ENCODE data around the gene SMYD3. TPM values are rescaled to one million over a fixed set of nuclear protein-coding genes. Genes with fewer than 3 reads are reported as not detected.

SMYD3 gene
- total RNA-seq, 2 donors from 2014 or later, result 16.2 to 16.4 TPM

GRCh38 chr1:245869847-245870246 is 637.2 kb downstream of the SMYD3 start:
- H3K4me1 ChIP-seq, result no peaks in the 10 kb centered on the region
- intact Hi-C loops (cut with DNase I), result loop anchor here (10.0 kb wide), 1 partner anchor 125 kb away; no protein-coding TSS in a partner anchor
- H3K4me3 ChIP-seq, result no peak overlapping the region

GRCh38 chr1:245867738-245868137 is 639.3 kb downstream of the SMYD3 start:
- TF ChIP-seq CTCF (IDR thresholded peaks at IDR 0.05), result no peak
- H3K36me3 ChIP-seq, result no peaks in the 10 kb centered on the region

More at GRCh38 chr1:245869847-245870246, 637.2 kb downstream of the SMYD3 start:
- TF ChIP-seq CTCF (IDR thresholded peaks at IDR 0.05), result no peak
- DNase-seq, result no peak
- Histone ChIP-seq H3K9me3 (no peaks in the 10 kb centered on the region), H3K27me3 (no peaks in the 10 kb centered on the region), H3K36me3 (no peaks in the 10 kb centered on the region), H3K9ac (ENCODE audit: low read depth in 2 of 2, low read length in 2 of 2) (no peak overlapping the region), H3K27ac (no peak overlapping the region)

GRCh38 chr1:245864872-245865271 is 642.2 kb downstream of the SMYD3 start:
- Histone ChIP-seq H3K27ac (no peak overlapping the region), H3K4me3 (no peak overlapping the region), H3K4me1 (no peaks in the 10 kb centered on the region), H3K36me3 (no peaks in the 10 kb centered on the region), H3K9ac (ENCODE audit: low read depth in 2 of 2, low read length in 2 of 2) (no peak overlapping the region), H3K27me3 (no peaks in the 10 kb centered on the region), H3K9me3 (no peaks in the 10 kb centered on the region)
- no peak for TF ChIP-seq CTCF (IDR thresholded peaks at IDR 0.05)
- no peak for DNase-seq
- intact Hi-C loops (cut with DNase I), result no loop called here

More at GRCh38 chr1:245867738-245868137, 639.3 kb downstream of the SMYD3 start:
- no peaks in the 10 kb centered on the region for H3K9me3 ChIP-seq
- intact Hi-C loops (cut with DNase I), result no loop called here
- H3K9ac ChIP-seq (ENCODE audit: low read depth in 2 of 2, low read length in 2 of 2), result no peak overlapping the region
- H3K27me3 ChIP-seq, result no peaks in the 10 kb centered on the region
- DNase-seq, result no peak
- no peaks in the 10 kb centered on the region for H3K4me1 ChIP-seq
- no peak overlapping the region for H3K4me3 ChIP-seq
- no peak overlapping the region for H3K27ac ChIP-seq

GRCh38 chr1:245863566-245864184 is 643.4 kb downstream of the SMYD3 start:
- no peaks in the 10 kb centered on the region for H3K9me3 ChIP-seq
- H3K27me3 ChIP-seq, result no peaks in the 10 kb centered on the region
- no peak overlapping the region for H3K27ac ChIP-seq
- no peak overlapping the region for H3K9ac ChIP-seq (ENCODE audit: low read depth in 2 of 2, low read length in 2 of 2)
- intact Hi-C loops (cut with DNase I), result no loop called here
- H3K36me3 ChIP-seq, result no peaks in the 10 kb centered on the region
- DNase-seq, result no peak
- H3K4me1 ChIP-seq, result no peaks in the 10 kb centered on the region
- no peak overlapping the region for H3K4me3 ChIP-seq
- no peak for TF ChIP-seq CTCF (IDR thresholded peaks at IDR 0.05)

GRCh38 chr1:245862812-245863540 is 644.1 kb downstream of the SMYD3 start:
- Histone ChIP-seq H3K36me3 (no peaks in the 10 kb centered on the region), H3K9ac (ENCODE audit: low read depth in 2 of 2, low read length in 2 of 2) (no peak overlapping the region), H3K9me3 (no peaks in the 10 kb centered on the region), H3K27ac (no peak overlapping the region), H3K27me3 (no peaks in the 10 kb centered on the region), H3K4me3 (no peak overlapping the region), H3K4me1 (no peaks in the 10 kb centered on the region)
- DNase-seq, result no peak
- intact Hi-C loops (cut with DNase I), result no loop called here
- TF ChIP-seq CTCF (IDR thresholded peaks at IDR 0.05), result no peak
